AG04450 (cell line): Measurements from ENCODE around the gene CLEC4D. TPM values are rescaled to one million over a fixed set of nuclear protein-coding genes. Genes with fewer than 3 reads are reported as not detected.

Experiments
- CTCF ChIA-PET: fragments of 300-600, 350-600 bp; formaldehyde crosslinking; extraction: SDS; loops from one replicate; lab custom pipeline; 2022; ENCODE audit warnings: antibody characterized with exemption, inconsistent platforms; lab: Charles Lee
- POLR2A ChIA-PET: fragments of 350-600 bp; formaldehyde crosslinking; extraction: SDS; loops from one replicate; lab custom pipeline; 2021; ENCODE audit warnings: antibody characterized with exemption, inconsistent platforms; lab: Yijun Ruan, JAX
- DNase-seq: peaks from one replicate; pipeline ENCODE4 v3.0.0-alpha.2; 2011; ENCODE audit warnings: low read depth, low spot score
- H3K27ac ChIP-seq: one replicate; pipeline ENCODE4 v1.5.1; 2012; ENCODE audit warnings: low read depth, low read length, control low read depth
- H3K27me3 ChIP-seq: one replicate; pipeline ENCODE4 v1.6.0; 2012; ENCODE audit warnings: low read length; ENCODE audit not compliant: control insufficient read depth, insufficient read depth
- H3K4me3 ChIP-seq: 2 replicates; pipeline ENCODE4 v1.5.1; 2011; ENCODE audit warnings: mild to moderate bottlenecking, low read depth, low read length, control low read depth
- H3K9me3 ChIP-seq: 2 replicates; pipeline ENCODE4 v1.5.1; 2012; ENCODE audit warnings: low read length; ENCODE audit not compliant: control insufficient read depth, insufficient read depth
- CTCF ChIP-seq: IDR thresholded peaks from 2 replicates; pipeline ENCODE4 v1.5.1; 2011; ENCODE audit warnings: low read depth, low read length, control low read depth, inconsistent platforms
- polyA plus RNA-seq: library from polyadenylated mRNA; depleted of rRNA; stranded (reverse); fragments of >200 nt; gene quantifications from 2 replicates; pipeline ENCODE4 v1.2.3, GENCODE V29; 2011

The CLEC4D gene
- polyA plus RNA-seq, 1 experiment, result not detected

GRCh38 chr12:8556531-8557097 is 43.3 kb downstream of the CLEC4D start:
- H3K27me3 ChIP-seq, result no peaks in the 10 kb centered on the region
- no peak for DNase-seq
- POLR2A ChIA-PET, result no interaction called here
- H3K9me3 ChIP-seq, result no peaks in the 10 kb centered on the region
- no peak overlapping the region for H3K27ac ChIP-seq
- no peak overlapping the region for H3K4me3 ChIP-seq
- CTCF ChIA-PET, result interaction anchor here (3.7 kb wide), 1 partner anchor 12 kb away, joined by 24 read pairs; no protein-coding TSS in a partner anchor
- TF ChIP-seq CTCF, result no peak

GRCh38 chr12:8559676-8560075 is 46.4 kb downstream of the CLEC4D start:
- no peak for TF ChIP-seq CTCF
- CTCF ChIA-PET, result no interaction called here
- H3K9me3 ChIP-seq, result peaks cover 4% of the 10 kb centered on the region; the same call in 1 of the 2 replicates
- H3K27me3 ChIP-seq, result no peaks in the 10 kb centered on the region
- no peak overlapping the region for H3K27ac ChIP-seq
- POLR2A ChIA-PET, result no interaction called here
- no peak for DNase-seq
- H3K4me3 ChIP-seq, result no peak overlapping the region

- POLR2A ChIA-PET, result no interaction called here
- CTCF ChIA-PET, result interaction anchor here (1.0 kb wide), 1 partner anchor 16 kb away, joined by 4 read pairs; no protein-coding TSS in a partner anchor
- Histone ChIP-seq H3K4me3 (no peak overlapping the region), H3K27me3 (no peaks in the 10 kb centered on the region), H3K27ac (no peak overlapping the region), H3K9me3 (peaks cover 5% of the 10 kb centered on the region; the same call in 1 of the 2 replicates)
- DNase-seq, result no peak
- TF ChIP-seq CTCF, result no peak
Measured at GRCh38 chr12:8561011-8561410, 47.7 kb downstream of the CLEC4D start.

- DNase-seq, result no peak
- Histone ChIP-seq H3K9me3 (peaks cover 5% of the 10 kb centered on the region; the same call in 1 of the 2 replicates), H3K27ac (no peak overlapping the region), H3K27me3 (no peaks in the 10 kb centered on the region), H3K4me3 (no peak overlapping the region)
- TF ChIP-seq CTCF, result 0 out of 2 replicates have a peak, but pooled peaks have one; percentile 10
- ChIA-PET POLR2A (no interaction called here), CTCF (interaction anchor here (2.0 kb wide), 1 partner anchor 18 kb away, joined by 20 read pairs; no protein-coding TSS in a partner anchor)
Measured at GRCh38 chr12:8562310-8562709, 49.0 kb downstream of the CLEC4D start.

GRCh38 chr12:8563356-8563755 is 50.1 kb downstream of the CLEC4D start:
- POLR2A ChIA-PET, result no interaction called here
- CTCF ChIA-PET, result interaction anchor here (2.0 kb wide), 1 partner anchor 19 kb away, joined by 20 read pairs; no protein-coding TSS in a partner anchor
- H3K27ac ChIP-seq, result no peak overlapping the region
- peaks cover 12% of the 10 kb centered on the region for H3K9me3 ChIP-seq
- TF ChIP-seq CTCF, result no peak
- no peak for DNase-seq
- no peaks in the 10 kb centered on the region for H3K27me3 ChIP-seq
- no peak overlapping the region for H3K4me3 ChIP-seq
